Glutamatergic neuron (in vitro differentiated cells): ENCODE data around the gene CCDC70. TPM values are rescaled to one million over a fixed set of nuclear protein-coding genes. Genes with fewer than 3 reads are reported as not detected.
"Not testable (repeated sequence)": the region's sequence is repeated elsewhere in the genome, so short reads cannot be mapped to it uniquely, and the experiment has no call there.

Source experiments
- DNase-seq: peaks from one replicate; pipeline ENCODE4 v3.0.0; 2022
- H3K27ac Mint-ChIP-seq: one replicate; pipeline ENCODE4 v1.8.0; 2020; ENCODE audit warnings: mild to moderate bottlenecking, mixed read lengths, inconsistent platforms; ENCODE audit not compliant: unreplicated experiment
- H3K27me3 Mint-ChIP-seq: one replicate; pipeline ENCODE4 v1.8.0; 2020; ENCODE audit warnings: mild to moderate bottlenecking, moderate library complexity, mixed read lengths, inconsistent platforms; ENCODE audit not compliant: unreplicated experiment
- H3K36me3 Mint-ChIP-seq: one replicate; pipeline ENCODE4 v1.8.0; 2020; ENCODE audit warnings: mild to moderate bottlenecking, mixed read lengths, inconsistent platforms; ENCODE audit not compliant: unreplicated experiment
- H3K4me1 Mint-ChIP-seq: one replicate; pipeline ENCODE4 v1.8.0; 2020; ENCODE audit warnings: mild to moderate bottlenecking, low read depth, mixed read lengths, inconsistent platforms; ENCODE audit not compliant: unreplicated experiment
- H3K4me3 Mint-ChIP-seq: one replicate; pipeline ENCODE4 v1.8.0; 2020; ENCODE audit warnings: mild to moderate bottlenecking, mixed read lengths, inconsistent platforms; ENCODE audit not compliant: unreplicated experiment
- H3K9me3 Mint-ChIP-seq: one replicate; pipeline ENCODE4 v1.8.0; 2020; ENCODE audit warnings: mild to moderate bottlenecking, moderate library complexity, mixed read lengths, inconsistent platforms; ENCODE audit not compliant: unreplicated experiment
- CTCF ChIP-seq: fragments of 200-600 bp; sonication (generic); IDR thresholded peaks from one replicate; pipeline ENCODE4 v1.5.0; 2021; ENCODE audit not compliant: partially characterized antibody, unreplicated experiment
- total RNA-seq: library from RNA; stranded (reverse); fragmentation: NEBNext Ultra II Directional; extraction: Animal tissue kit (Norgen Biotek cat#: 25700); gene quantifications from one replicate; pipeline ENCODE4 v1.2.1, GENCODE V29; 2021; ENCODE audit not compliant: unreplicated experiment

Gene CCDC70
- total RNA-seq, 1 donor from 2014 or later: not detected

DNA sequence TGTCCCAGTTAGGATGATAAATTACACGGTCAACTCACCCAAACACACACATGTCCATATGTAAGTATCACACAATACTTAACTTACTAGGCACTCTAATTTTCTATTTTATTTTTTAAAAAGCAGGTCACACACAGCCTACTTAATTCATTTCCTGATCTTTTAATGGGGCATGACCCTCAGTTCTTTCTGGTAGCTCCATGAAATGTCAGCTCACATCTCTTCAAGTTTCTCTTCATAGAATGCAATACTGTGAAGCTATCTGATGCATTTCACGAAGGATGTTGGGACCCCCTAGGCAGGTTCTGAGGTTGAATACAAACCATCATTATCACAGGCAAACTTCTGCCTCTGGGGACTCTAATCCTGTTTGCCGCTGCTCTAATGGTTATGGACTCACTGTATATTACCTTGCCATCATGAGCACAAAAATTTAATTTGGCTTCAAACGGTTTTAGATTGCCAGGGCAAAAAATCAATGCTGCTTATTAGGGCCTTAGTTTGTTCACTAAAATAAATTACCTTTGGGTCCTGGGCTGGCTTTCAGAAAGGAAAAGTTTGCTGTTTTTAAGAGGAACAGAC is 41.7 kb upstream of the CCDC70 start:
- H3K9me3 Mint-ChIP-seq: no peaks in the 10 kb centered on the region
- H3K4me3 Mint-ChIP-seq: no peak overlapping the region
- no peak for TF ChIP-seq CTCF
- H3K4me1 Mint-ChIP-seq: peaks cover 29% of the 10 kb centered on the region
- H3K36me3 Mint-ChIP-seq: no peaks in the 10 kb centered on the region
- H3K27ac Mint-ChIP-seq: no peak overlapping the region
- peaks cover 9% of the 10 kb centered on the region for H3K27me3 Mint-ChIP-seq
- no peak for DNase-seq

DNA sequence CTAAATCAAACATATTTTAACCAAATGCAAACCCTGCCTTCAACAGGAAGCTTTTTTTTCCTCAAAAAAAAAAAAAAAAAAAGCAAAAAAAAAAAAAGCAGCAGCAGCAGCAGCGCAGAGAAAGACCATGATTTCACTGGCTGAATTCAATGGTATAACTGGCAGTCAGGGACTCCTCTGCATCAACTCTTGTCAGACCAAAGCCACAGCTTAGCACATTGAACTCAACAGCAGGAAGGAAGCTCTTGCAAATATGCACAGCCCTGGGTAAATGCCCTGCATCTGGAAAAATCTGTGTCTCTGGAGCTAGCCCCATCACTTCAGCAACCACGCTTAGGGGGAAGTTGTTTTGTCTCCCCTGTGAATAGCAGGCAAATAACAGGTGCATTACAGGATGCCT is 40.2 kb upstream of the CCDC70 start:
- Mint-ChIP-seq H3K9me3 (no peaks in the 10 kb centered on the region), H3K4me3 (no peak overlapping the region), H3K27me3 (peaks cover 9% of the 10 kb centered on the region), H3K27ac (no peak overlapping the region), H3K4me1 (peaks cover 20% of the 10 kb centered on the region), H3K36me3 (no peaks in the 10 kb centered on the region)
- DNase-seq: no peak
- no peak for TF ChIP-seq CTCF

GRCh38 chr13:51822106-51822815 is 39.5 kb upstream of the CCDC70 start:
- no peak for DNase-seq
- Mint-ChIP-seq H3K9me3 (no peaks in the 10 kb centered on the region), H3K27ac (no peak overlapping the region), H3K4me1 (peaks cover 19% of the 10 kb centered on the region), H3K4me3 (no peak overlapping the region), H3K36me3 (no peaks in the 10 kb centered on the region), H3K27me3 (peaks cover 9% of the 10 kb centered on the region)
- no peak for TF ChIP-seq CTCF

GRCh38 chr13:51823359-51823758 is 38.4 kb upstream of the CCDC70 start:
- peaks cover 8% of the 10 kb centered on the region for H3K27me3 Mint-ChIP-seq
- H3K4me3 Mint-ChIP-seq: no peak overlapping the region
- no peak for DNase-seq
- no peak for TF ChIP-seq CTCF
- peaks cover 16% of the 10 kb centered on the region for H3K4me1 Mint-ChIP-seq
- H3K36me3 Mint-ChIP-seq: no peaks in the 10 kb centered on the region
- H3K27ac Mint-ChIP-seq: no peak overlapping the region
- no peaks in the 10 kb centered on the region for H3K9me3 Mint-ChIP-seq

DNA sequence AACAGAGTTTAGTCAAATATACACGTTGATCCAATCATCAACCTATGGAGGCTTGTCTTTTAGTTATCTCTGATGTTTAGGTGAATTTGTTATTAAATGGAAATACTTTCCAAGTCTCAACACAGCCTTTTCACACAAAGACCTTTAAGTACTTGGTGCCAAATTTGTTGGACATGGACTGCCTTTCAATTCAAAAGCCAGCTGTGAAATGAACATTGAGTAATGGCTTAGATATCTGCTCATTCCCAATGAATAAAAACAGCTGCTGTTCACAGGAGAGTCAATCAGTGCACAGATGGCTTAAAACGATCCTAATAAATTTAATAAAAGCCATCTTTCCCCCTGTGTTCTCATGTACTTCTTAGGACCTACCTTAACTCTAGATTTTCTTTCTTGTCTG is 37.9 kb upstream of the CCDC70 start:
- DNase-seq: no peak
- no peak for TF ChIP-seq CTCF
- H3K36me3 Mint-ChIP-seq: no peaks in the 10 kb centered on the region
- peaks cover 3% of the 10 kb centered on the region for H3K27me3 Mint-ChIP-seq
- no peaks in the 10 kb centered on the region for H3K9me3 Mint-ChIP-seq
- H3K4me1 Mint-ChIP-seq: peaks cover 21% of the 10 kb centered on the region
- no peak overlapping the region for H3K4me3 Mint-ChIP-seq
- no peak overlapping the region for H3K27ac Mint-ChIP-seq

DNA sequence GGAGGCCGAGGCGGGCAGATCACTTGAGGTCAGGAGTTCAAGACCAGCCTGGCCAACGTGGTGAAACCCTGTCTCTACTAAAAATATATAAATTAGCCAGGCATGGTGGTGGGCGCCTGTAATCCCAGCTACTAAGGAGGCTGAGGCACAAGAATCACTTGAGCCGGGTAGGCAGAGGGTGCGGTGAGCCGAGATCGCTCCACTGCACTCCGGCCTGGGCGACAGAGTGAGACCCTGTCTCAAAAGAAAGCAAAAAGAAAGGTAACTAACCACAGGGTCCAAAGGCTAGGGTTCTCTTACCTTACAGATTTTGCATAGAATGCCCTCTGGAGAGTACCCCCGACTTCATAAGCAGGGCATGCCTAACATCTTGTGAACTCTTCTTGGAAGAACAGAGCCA is 37.1 kb upstream of the CCDC70 start:
- H3K9me3 Mint-ChIP-seq, H3K4me3 Mint-ChIP-seq, H3K36me3 Mint-ChIP-seq, H3K27me3 Mint-ChIP-seq, DNase-seq, H3K27ac Mint-ChIP-seq: not testable (repeated sequence)
- peaks cover 28% of the 10 kb centered on the region for H3K4me1 Mint-ChIP-seq
